GM21619 (cell line): Measurements from ENCODE around the gene TECTA.

Experiments used
- ATAC-seq: cut with Tn5 transposase; IDR thresholded peaks from one replicate; pipeline ENCODE4 v1.9.1; 2021; ENCODE audit not compliant: unreplicated experiment

Gene TECTA

DNA sequence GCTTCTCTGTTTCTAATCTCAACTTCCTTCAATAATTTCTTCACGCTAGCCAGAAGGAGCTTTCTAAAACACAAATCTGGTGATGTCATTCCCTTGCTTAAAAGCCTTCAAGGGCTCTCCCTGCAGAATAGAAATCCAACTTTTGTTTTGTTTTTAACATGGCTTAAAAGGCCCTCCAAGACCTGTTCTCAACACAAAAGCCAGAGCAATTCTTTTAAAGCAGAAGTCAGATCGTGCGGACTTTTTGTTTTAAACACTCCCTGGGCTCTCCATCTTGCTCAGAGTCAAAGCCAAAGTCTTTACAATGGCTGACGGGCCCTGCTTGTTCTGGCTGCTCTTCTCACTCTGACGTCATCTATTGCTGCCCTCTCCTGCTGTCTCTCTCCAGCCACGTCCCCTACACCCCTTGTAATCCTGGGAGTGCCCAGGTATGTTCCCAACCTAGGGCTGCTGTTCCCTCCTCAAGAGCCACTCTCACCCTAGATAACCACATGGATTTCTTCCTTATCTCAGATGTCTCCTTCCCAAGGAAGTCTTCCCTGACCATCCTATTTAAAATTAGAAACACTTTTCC is 22.5 kb downstream of the TECTA start:
- ATAC-seq, result no peak

DNA sequence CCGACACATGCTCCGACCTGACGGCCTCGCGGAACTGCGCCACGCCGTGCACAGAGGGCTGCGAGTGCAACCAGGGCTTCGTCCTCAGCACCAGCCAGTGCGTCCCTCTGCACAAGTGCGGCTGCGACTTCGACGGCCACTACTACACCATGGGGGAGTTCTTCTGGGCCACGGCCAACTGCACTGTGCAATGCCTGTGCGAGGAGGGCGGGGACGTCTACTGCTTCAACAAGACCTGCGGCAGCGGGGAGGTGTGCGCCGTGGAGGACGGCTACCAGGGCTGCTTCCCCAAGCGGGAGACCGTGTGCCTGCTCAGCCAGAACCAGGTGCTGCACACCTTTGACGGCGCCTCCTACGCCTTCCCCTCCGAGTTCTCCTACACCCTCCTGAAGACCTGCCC is 26.8 kb downstream of the TECTA start:
- ATAC-seq, result no peak

DNA sequence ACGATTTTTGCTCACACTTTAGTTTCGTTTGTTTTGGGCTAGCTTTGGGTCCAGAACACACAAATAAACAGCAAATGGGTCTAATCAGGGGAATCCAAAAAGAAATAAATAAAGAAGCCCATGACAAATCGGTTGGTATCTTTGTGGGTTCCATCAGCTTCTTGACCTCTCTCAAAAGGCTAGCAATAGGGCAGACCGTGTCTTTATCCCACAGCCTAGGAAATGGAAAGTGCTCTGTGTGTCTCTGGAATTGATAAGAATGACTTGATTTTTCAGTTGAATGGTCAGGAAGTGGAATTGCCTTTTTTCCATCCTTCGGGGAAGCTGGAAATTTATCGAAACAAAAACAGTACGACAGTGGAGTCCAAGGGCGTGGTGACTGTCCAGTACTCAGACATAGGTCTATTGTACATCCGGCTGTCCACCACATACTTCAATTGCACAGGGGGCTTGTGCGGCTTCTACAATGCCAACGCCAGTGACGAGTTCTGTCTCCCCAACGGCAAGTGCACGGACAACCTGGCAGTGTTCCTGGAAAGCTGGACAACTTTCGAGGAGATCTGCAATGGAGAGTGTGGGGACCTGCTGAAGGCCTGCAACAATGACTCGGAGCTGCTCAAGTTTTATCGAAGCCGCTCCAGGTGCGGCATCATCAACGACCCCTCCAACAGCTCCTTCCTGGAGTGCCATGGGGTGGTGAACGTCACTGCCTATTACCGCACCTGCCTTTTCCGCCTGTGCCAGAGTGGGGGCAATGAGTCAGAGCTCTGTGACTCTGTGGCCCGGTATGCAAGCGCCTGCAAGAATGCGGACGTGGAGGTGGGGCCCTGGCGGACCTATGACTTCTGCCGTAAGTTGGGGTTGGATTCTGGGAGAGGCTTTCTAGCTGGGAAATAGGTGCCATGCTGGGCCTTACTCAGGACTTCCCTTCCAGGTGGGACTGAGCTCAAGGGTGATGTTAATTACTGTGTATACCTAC is 28.6 kb downstream of the TECTA start:
- no peak for ATAC-seq

DNA sequence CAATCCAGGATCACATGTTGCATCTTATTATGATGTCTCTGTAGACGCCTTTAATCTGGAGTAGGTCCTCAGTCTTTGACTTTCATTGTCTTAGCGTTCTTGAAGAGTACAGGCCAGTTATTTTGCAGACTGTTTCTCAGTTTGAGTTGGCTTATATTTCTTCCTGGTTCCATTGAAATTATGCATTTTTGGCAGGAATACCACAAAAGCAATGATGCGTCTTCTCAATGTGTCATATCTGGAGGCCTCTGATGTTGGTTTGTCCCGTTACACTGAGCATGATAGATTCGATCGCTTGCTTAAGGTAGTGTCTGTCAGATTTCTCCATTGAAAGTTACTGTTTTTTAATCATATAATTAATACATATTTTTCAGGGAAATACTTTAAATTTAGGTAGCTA is 30.6 kb downstream of the TECTA start:
- ATAC-seq, result no peak

DNA sequence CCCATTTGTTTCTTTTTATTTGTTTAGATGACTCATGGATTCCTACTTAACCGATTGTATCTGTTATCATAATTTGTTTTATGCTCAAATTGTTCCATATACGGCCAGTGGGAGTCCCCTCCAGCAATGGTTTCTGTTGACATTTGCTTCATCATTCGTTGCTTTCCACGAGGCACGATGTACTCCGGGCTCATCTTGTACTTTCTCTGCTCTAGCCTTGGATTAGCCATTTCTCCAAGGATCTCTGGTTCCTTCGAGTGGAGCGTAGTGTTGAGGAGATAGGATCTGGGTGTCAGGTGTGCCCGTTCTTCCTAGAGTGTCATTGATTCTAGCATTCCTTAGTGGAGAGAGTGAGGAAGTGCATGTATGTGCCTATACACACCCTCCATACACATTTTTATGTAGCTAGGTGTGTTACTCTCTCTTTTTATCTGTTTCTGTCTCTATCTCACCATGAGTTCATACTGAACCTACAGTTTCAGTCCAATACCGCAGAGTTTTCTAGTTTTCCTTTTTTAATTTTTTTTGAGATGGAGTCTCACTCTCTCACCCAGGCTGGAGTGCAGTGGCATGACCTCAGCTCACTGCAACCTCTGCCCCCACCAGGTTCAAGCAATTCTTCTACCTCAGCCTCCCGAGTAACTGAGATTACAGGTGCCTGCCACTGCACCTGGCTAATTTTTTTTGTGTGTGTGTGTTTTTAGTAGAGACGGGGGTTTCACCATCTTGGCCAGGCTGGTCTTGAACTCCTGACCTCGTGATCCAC is 31.4 kb downstream of the TECTA start:
- no peak for ATAC-seq

DNA sequence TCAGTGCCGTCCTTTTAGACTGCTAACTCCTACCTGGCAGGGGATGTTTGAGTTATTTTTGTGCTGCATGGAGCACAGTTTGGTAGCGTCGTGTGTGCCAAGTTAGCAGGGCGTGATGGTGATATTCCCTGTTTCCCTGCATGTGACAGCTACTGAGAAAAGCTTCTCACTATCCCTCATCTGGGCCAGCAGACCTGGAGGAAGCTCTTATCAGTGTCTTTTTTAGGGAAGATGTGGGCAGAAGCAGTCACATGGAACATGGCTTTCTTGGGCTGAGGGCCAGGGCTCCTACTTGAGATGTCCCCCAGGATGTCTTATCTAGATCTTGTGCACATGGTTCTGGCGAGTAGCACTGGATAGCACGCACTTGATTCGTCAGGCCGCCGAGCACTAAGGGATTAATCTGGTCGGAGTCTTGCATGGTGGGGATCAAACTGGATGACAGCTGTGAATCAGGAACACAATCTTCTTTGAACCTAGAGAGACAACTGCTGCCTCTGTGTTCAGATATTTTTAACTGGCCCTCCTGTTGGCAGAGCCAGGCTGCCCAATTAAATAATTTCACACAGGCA is 33.8 kb downstream of the TECTA start:
- no peak for ATAC-seq

DNA sequence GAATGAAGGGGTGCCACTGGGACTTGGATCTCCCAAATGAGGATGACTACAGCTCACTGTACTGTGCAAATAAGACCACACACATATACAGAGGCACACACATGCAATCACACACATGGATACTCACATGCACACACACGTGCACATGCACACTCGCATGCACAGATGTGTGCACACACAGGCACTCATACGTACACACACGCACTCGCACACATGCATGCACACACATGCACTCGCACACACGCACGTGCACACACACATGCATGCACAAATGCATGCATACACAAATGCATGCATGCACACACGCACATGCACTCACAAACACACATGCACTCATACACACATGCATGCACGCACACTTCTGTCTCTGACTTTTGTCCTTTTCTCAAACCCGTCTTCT is 36.0 kb downstream of the TECTA start:
- no peak for ATAC-seq

DNA sequence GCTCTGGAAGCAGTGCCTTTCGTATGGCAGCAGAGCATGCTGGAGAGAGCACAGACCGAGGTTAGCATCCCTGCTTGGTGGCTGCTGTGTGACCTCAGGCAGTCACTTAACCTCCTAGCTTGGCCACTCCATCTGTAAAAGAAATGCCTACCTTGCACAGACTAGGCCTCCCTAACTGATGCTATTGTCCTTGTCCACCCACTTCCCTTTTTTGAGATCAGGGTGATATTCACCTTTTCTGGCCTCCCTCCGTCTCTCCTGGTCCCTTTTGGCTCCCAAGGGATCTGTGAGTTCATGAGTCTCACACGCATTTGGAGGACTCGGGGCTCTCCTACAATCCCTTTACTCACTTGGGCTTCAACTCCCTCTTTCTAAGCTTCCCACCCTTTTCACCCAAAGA is 37.2 kb downstream of the TECTA start:
- no peak for ATAC-seq

DNA sequence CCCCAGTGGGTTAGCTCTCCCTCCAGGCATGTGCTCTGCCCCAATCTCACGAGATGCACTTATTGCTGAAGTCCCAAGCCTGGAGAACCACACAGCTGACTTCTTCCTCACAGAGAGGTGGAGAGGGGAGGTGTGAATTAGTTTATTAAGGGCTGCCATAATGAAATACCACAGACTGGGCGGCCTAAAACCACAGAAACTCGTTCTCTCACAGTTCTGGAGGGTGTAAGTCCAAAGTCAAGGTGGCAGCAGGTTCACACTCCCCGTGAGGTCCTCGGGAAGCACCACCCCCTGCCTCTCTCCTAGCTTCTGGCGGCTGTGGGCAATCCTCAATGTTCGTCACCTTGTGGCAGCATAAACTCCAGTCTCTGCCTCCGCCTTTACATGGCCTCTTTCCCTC is 39.3 kb downstream of the TECTA start:
- ATAC-seq, result no peak

DNA sequence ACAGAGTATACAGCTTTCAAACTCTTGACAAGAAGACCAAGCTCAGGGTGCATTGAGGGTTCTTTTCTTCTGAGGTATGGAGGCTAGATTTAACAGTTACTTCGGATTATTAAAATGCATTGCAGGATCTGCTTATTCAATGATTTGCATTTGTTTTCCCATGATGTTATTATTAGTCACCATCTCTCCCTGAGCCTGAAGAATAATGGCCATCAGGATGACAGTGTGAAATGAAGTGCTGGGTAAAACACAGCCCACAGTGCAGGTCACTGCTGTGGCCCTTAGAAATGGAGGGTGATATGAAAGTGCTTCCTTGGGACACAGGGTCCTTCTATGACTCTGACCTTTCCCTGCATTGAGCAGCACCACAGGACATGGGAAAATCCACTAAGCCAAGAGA is 40.0 kb downstream of the TECTA start:
- ATAC-seq, result no peak

DNA sequence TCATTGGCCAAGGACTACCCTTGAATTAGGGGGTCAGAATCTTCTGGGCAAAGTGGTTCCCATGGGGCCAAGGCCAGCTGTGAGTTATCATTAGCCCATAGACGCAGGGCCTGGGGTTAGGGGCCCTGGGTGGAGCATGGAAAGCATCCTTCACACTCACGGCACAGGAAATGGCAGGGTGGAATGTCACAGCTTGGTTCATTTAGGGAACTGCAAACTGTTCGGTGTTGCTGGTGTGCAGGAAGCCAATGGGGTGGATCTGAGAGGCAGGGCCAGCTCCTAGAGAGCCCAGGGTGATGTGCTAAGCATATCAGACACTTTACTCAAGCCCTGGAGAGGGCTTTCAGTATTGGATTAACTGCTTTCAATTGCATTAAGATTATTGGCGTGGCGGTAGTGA is 42.9 kb downstream of the TECTA start:
- ATAC-seq, result no peak

DNA sequence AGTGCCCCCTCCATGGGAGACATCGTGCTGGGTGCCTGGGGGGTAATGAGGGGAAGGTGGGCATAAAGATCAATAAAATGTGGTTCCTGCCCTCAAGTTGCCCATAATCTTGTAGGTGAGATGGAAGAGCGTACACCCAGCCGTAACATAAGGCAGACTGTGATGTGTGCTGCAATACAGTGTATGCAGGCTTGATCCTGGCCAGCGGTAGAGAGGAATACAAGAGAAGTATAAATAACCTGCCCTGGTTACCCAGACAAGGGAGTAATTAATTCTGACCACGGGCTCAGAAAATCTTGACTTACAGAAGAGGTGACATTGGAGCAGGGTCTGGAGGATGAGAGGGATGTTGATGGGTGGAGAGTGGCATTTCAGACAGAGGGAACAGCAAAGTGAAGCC is 43.7 kb downstream of the TECTA start:
- ATAC-seq, result no peak

DNA sequence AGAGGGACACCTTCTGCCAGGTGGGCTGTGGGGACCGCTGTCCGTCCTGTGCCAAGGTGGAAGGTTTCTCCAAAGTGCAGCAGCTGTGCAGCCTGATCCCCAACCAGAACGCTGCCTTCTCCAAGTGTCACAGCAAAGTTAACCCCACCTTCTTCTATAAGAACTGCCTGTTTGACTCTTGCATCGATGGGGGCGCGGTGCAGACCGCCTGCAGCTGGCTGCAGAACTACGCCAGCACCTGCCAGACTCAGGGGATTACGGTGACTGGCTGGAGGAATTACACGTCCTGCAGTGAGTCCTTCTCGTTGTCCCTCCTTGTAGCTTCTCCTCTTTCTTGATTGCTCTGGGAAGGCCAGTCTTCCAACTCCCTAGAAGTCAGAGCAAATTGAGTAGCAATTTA is 44.8 kb downstream of the TECTA start:
- ATAC-seq, result no peak

DNA sequence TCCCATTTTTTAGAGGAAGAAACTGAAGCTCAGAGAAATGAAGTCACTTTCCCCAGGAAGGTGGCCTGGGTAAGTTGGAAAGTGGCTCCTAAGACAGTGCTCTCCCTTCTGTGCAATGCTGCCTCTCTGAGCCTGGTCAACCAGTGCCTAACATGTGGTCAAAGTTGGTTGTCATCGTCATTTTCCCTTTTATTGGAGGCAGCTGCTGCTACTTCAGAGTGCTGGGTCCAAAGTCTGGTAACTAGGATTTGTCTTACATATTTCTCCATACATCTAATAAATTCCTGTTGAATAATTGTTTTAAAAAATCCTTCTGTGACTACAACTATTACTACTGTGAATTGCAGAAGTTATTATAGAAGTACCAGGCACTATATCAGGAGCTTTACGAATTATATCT is 48.1 kb downstream of the TECTA start:
- no peak for ATAC-seq

DNA sequence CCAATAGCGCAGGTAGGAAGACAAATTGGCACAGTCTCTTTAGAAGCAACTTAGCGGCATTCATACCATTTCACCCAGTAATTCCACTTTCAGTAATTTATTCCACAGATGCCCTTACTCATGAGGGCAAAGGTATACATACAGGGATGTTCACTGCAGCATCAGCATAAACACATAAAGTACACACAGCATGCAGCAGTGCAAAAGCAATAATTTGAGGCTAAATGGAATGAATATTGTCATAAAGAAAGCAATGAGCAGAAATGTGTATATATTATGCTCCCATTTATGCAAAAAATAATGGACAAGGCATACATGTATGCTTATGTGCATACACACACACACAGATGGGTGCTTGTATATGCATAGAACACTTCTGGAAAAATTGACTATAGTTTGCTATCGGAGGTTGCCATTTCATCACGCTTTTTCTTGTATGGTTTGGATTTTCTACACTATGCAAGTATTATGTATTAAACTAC is 50.2 kb downstream of the TECTA start:
- no peak for ATAC-seq

DNA sequence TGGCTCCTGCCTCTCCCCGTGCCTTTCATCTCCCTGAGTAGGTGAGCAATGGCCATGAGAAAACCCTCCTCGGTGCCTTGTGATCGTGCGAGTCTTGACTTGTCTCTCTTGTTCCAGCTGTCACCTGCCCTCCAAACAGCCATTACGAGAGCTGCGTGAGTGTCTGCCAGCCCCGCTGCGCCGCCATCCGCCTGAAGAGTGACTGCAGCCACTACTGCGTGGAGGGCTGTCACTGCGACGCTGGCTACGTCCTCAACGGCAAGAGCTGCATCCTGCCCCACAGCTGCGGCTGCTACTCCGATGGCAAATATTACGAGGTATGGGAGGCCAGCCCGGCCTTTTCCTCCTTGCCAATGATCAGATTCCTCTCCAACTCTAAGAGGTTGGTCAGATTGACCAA is 51.7 kb downstream of the TECTA start:
- ATAC-seq, result no peak

DNA sequence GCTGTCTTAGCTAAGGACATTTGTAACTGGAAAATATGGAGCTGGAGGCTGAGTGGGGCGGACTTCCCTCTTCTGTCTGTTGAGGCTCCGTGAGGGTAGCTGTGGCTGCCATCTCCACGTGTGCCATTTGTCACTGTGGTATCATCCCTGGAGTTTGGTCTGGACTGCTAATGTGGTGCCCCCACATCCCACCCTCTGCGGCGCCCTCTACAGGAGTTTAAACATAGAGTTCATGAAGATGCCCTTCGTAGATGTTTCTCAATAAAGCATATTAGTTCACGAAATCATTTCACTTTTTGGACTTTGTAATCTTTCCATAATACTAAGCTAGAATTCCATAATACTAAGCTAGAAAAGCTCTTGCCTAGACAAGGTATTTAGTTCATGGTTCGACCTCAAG is 52.4 kb downstream of the TECTA start:
- no peak for ATAC-seq

DNA sequence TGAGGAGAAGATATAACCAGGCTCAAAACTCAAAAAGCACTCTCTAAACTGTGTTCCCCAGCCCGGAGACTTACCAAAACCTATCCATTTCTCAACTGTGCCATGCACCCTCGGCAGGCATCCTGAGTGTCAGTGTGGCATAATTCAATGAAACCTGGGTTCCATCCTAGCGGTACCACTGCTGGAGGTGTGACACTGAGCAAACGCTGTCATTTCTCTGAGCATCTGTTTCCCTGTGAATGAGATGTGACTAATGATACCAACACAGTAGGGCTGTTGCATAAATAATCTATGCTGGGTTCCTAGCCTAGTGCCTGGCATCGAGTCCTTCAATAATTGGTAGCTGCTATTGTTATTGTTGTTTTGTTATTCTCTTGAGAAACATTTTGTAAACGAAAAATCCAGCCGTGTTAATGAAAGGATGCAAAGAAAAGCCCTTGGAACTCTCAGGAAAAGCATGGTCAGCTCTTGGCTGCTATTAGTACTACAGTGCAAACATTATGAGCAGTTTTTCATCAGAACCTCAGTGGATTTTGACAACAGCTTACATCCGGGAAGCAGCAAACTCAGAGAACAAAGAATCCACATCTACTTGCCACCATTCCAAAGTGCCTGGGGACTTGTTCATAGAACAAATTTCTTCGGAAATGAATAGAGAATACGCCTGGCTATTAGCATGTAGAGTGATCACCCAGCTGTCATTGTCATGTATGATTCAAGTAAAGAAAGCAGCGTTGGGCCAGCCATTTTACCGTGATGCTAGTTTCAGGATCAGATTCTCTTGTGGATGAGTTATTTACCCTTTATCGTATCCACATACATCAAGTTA is 53.7 kb downstream of the TECTA start:
- ATAC-seq, result no peak

DNA sequence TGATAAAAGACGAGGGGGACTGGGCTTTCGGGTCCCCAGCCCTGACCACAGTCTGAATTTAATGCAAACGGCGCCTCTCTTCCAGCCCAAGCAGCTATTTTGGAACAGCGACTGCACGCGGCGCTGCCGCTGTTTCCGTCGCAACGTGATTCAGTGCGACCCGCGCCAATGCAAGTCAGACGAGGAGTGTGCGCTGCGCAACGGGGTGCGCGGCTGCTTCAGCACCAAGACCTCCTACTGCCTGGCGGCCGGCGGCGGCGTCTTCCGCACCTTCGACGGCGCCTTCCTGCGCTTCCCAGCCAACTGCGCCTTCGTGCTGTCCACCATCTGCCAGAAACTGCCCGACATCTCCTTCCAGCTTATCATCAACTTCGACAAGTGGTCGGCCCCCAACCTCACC is 56.7 kb downstream of the TECTA start:
- no peak for ATAC-seq

DNA sequence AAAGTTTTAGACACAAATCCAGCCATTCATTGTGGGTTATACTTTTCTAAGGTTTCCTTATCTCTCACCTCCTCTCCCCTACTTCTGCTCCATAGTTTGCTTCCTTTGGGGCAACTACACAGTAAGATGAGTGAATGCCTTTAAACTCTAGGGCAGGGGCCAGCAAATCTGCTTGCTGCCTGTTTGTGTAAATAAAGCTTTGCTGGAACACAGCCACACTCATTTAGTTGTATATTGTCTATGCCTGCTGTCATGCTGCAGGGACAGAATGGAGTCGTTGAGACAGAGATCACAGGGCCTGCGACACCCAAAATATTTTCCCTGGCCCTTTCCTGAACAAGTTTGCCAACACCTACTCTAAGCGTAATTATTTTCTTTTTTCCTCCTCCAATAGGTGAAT is 58.7 kb downstream of the TECTA start:
- no peak for ATAC-seq
